NOMO-1 treated with DMSO at 0.1 percent for 48 hours (cell line): Measurements from ENCODE around the gene ANO6.
"Not testable (repeated sequence)": the region's sequence is repeated elsewhere in the genome, so short reads cannot be mapped to it uniquely, and the experiment has no call there.

ENCODE experiments used
- DNase-seq: peaks from one replicate; lab custom pipeline; 2025; ENCODE audit not compliant: unreplicated experiment; lab: John Stamatoyannopoulos, UW

The ANO6 gene

DNA sequence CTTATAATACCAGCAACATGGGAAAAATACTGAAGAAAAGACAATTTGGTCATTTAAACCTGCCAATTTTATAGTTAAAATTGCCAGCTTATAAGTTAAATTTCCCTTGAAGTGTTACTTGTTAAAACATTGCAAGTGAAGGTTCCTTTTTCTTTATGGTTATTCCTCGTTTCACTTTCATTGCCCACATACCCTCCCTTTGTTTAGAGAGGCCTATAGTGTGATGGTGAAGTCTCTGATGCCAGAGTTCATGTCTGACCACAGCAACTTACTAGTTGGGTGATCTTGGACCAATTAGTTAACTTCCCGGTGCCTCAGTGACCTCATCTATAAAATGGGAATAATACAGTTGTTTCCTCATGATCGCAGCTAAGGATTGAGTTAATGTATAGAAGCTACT is 173.5 kb downstream of the ANO6 start:
- peak; percentile 38 for DNase-seq

DNA sequence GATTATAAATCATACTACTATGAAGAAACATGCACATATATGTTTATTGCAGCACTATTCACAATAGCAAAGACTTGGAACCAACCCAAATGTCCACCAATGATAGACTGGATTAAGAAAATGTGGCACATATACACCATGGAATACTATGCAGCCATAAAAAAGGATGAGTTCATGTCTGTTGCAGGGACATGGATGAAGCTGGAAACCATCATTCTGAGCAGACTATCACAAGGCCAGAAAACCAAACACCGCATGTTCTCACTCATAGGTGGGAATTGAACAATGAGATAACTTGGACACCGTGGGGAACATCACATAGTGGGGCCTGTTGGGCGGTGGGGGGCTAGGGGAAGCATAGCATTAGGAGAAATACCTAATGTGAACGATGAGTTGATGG is 181.6 kb downstream of the ANO6 start:
- not testable (repeated sequence) for DNase-seq

DNA sequence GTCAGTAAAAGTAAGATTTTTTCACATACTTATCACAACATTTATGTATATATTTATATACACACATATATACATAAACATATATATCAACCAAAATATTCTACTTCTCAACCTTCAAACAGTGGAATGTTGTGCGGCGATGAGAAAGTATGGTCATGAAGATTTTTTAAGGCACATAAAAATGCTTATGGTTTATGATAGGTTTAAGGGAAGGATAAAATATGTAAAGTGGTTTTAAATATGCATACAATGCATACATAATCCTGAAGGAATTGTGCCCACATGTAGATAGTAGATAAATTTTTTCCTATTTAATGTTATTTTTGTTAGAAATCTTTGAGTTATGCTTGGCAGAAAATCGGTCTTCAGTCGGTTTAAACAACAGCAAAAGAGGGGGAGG is 182.7 kb downstream of the ANO6 start:
- no peak for DNase-seq

DNA sequence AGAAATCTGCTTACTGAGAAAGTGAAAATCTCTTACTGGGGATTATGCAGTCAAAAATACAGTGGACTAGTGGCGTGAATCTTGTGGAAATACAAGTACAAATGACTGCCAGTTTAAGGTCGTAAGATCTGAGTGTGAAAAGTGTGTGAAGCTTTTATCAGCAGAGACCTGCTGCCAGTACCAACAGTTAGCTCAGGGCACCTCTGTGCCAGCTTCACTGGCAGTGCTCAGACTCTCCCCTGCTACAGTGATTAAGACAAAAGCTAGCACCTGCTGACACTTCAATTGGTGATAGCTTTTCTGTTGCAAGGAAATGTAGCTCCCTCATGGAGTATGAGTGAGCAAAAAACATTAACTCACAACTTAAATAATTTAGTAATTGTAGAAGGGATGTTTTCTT is 185.1 kb downstream of the ANO6 start:
- no peak for DNase-seq

DNA sequence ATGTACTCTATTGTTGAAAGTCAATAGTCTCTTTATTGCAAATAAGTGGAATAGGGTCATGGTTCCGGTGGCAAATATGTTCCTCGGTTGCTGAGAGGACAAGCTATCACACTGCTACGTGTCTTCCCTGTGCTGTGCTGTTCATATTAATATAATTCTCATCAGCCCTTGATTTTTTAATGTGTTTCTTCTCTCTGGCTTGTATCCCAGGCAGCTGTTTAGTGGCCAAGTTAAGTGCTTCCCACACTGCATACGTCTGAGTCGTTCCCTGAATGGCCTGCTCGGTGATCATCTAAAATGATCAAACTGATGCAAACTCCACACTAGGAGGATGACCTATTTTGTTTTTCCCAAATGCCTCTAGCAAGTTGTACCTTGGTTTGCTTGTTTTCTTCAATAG is 186.4 kb downstream of the ANO6 start:
- DNase-seq: no peak

DNA sequence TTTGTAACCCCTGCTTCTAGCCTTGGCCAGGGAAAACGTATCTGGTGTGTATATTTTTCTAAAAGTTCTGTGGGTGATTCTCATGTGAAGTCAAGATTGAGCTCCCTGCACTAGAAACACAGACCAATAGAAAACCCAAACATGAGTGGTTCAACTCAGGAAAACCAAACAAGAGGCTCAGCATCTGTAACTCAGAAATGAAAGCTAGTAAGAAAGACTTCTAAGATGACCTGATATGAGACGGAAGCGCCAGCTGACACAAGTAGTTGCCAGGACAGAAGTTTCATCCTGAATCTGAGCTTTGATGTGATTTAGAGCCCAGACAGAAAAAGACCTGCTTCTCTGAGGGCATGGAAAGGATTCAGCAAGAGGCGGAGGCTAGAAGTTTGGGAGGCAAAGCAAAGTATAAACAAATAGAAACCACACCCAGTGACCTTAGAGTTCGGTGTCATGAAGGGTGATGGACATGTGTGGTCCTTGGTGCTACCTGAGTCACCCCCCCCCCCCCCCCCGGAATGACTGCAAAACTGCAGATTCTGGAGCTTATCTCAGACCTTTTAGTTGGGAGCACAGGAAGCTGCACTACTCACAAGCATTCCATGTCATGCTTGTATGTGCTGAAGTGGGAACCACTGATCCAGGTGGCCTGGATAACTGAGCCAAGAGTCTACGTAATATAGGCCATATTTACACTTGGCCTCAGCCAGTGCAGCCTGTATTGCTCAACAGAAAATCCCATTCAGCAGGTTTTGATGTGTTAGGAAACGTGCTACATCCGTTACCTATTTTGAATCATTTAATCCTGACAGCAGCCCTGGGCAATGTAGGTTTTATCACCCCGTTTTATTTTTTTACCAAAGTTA is 191.3 kb downstream of the ANO6 start:
- no peak for DNase-seq

DNA sequence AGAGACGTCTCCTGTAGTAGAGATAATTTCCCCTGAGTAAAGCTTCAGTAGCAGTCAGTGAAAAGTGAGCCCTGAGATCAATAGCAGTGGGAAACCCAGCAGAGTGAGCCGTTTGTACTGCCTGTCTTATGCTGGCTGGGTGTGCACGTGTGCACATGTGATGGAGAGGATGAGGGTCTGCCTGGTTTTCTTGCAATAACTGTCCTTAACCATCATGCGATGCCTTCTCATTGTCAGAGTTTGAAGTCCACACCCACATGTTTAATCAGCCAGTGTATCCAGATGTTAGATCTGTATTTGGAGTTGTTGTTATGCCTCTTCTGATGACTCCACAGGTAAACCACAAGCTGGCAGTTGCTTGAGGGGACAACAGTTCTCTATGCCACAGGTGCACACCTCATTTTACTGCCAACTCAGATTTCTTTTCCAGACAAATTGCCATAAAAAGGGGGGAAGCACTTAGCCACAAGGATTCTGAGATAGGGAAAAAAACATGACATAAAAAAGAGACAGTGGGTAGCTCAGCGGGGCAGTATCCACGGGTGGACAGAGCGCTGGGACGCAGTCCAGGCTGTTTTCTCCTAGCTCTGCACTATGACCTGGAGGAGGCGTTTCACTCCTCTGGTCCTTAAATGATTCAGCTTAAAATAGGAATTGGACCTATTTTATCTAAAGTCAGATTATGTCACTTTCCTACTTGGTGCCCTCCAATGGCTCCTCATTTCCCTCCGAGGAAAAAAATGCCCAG is 192.3 kb downstream of the ANO6 start:
- no peak for DNase-seq

DNA sequence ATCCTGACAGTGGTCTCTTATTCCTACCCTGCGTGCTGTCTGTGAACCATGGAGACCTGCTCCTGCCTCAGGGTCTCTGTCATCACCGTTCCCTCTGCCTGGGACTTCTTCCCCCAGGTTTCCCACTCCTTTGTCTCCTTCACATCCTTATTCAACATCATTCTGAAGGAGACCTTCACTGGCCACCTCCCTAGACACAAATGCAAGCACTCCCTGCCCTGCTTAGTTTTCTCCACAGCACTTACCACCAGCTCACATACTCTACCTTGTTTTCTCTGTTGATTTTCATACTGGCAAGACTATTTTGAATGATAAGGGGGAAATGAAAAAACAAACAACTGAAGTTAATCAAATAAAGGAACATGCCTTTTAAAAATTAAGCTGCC is 192.8 kb downstream of the ANO6 start:
- no peak for DNase-seq

DNA sequence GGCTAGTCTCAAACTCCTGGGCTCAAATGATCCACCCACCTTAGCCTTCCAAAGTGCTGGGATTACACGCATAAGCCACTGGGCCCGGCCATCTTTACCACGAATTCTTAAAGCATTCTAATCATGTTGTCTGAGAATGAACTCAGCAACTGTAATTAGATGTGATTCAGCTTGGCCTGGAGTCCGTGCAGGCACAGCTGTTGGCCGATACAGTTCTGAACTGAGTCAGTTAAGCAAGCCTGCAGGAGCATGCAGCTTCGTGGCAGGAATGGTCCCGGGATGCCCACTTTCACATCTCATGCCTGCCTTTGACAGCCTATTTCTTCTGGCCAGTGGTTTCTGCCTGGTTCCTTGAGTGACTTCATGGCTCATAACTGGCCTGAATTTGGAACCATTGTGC is 194.1 kb downstream of the ANO6 start:
- DNase-seq: no peak

DNA sequence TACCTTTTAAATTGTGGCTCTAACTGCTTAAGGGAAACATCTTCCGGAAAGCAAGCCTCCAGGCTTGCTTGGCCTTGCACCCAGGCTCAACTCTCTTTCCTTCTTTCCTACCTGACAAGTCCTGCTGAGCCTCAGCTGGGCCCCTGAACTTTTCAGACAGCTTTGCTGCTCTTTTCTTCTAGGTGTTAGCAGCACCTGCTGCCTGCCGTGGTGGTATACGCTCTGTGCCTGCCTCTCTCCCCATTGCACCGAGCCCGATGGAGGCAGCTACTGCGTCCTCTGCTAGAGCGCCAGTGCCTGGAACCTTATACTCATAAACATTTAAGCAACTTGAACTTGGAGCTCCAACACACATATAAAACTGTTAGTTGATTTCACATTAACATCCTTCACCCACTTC is 195.7 kb downstream of the ANO6 start:
- DNase-seq: no peak

DNA sequence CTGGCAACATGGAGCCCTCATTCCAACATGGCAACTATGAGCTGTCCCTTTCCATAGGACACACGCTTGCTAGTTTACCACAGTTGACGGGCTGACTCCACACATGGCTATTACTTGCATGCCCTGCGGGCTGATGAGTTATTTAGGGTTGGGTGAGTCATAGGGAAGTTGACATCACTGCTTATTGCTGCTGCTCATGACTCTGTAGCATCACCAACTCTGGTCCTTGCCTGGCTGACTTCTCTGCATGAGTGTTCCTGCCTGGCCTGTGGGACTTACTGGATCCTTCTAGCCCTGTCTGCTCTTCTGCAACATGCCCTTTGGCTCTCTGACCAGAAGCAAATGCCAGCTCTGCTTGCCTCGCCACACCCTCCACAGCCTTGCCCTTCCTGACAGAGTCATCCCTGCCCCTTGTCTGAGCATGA is 199.5 kb downstream of the ANO6 start:
- DNase-seq: peak; percentile 81

DNA sequence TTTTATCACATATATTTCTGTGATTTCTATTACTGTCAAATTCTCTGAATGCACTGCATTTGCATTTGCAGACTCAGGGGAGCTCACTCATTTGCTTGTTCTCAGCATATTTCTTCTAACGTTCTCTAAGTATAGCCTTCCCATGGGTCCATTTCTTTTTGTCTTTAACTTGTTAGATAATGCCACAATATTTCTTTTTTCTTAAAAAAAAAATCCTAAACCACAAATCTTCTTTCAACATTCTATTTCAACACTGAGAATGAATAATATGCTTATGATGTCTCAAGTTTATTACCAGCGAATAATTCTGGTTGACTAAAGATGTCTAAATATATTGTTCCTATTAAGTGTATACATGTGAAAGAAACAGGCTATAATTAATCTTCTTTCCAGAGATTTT is 200.2 kb downstream of the ANO6 start:
- DNase-seq: no peak

DNA sequence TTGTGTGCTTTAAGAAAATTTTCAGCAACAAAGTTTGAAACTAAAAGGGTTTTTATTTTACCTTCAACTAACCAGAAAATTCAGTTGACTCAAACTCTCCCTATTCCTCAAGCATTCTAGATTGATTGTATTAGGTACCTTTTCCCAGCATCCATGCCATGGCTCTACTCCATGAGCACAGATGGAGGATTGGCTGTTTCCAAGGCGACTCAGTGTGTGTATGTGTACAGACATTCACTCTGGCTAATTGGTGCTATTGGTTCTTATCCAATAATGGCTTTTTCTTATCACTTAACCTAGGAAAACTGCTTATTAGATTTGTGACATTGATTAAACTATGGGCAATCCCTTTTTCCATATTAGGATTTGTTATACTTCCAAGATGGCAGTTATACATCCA is 202.6 kb downstream of the ANO6 start:
- no peak for DNase-seq

DNA sequence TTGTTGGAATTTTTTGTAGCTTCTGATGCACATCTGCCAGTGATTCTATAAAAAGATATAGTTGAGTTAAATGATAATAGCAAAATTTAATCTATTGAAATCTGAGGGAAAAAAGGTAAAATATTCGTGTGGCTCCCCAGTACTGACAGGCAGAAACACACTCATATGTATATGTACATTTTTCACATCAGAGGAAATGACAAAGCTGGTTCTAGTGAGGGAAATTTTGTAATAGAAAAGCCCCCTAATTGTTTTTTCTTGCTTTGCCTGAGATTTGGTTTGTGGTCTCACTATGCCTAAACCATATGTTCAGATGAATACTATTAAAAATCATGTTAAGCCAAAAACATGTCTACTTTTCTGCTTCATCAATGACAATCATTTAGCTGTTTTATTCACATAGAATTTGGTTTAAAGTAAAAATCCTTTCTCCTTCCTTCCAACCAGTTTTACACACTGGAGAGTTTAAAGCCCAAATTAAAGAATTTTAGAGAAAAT is 203.5 kb downstream of the ANO6 start:
- DNase-seq: no peak

DNA sequence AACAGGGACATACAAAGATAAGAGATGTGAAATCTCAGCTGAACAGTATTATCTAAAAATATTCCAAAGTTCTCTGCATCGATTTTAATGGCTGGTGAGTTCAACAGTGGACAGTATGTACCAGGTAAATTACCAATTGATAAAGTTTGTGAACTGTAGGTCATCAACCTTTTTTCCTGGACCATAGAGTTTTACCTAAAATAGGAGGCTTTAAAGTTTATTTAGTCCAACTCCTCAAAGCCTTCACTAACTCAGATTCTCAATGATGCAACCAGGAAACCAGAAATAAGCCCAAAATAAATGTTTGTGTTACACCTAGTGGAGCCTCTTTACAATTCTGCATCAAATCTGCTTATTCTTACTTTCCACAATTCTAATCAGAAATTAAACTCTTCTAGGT is 205.8 kb downstream of the ANO6 start:
- no peak for DNase-seq

DNA sequence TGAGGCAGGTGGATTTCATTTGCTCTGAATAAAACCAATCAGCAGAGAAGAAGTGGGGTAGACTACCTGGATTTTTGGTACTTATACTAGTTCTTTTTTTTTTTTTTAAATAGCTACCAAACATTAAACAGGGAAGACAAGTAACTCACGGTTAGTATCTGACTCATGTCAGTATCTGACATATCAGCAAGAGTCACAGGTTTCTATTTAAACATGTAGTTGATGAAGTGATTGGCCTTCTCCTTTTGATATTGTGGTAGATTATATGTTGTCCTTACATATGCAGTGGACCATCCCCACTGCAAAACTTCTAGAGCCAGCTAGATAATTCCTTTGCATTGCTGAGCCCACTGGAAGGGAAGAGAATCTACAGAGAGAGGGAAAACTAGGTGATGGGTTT is 208.0 kb downstream of the ANO6 start:
- no peak for DNase-seq

DNA sequence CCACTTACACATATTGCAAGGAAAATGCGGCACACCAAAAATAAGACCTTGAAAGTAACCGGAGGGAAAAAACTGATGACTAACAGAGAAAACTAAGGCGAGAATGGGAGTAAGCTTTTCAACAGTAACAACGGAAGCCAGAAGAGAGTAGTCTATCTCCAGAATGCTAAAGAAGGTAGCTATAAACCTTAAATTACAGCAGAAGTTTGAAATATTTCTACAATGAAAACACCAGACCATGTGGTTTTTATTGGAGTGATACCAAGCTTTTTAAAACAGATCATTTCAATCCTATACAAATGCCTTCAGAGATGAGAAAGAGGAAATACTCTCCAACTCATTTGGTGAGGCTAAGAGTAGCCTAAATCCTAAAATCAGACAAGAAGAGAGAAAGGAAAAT is 209.5 kb downstream of the ANO6 start:
- DNase-seq: no peak

DNA sequence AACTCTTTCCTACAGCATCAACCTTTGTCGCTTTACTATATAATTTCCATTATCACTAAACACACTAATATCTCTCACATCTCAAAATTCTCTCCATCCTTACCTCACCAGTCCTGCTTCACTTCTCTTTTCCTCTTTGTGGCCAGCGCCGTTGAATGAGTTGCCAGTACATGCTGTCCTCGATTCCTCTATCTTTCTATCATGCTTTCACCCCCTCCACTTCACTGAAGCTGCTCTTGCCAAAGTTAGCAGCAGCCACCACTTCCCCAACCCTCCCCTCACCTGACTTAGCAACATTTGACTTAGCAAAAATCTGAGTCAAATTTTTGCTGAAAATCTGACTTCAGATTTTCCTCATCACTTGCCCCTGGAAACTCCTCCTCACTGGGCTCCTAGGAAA is 210.4 kb downstream of the ANO6 start:
- no peak for DNase-seq

DNA sequence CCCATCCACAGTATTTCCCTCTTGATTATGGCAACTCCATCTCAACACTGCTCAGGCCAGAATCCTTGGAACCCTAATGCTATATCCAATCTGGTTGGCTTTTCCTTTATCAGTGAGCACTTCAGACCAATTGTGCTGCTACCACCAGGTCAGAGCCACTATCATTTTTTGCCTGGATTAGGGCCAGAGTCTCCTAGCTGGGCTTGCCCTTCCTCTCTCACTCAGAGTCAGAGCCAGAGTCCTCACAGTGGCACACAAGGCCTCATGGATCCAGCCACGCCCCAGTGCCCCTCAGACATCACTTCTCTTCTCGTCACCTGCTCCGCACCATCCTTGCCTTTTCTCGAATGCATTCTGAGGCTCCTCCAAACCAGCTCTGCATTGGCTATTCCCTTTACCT is 211.1 kb downstream of the ANO6 start:
- DNase-seq: no peak

DNA sequence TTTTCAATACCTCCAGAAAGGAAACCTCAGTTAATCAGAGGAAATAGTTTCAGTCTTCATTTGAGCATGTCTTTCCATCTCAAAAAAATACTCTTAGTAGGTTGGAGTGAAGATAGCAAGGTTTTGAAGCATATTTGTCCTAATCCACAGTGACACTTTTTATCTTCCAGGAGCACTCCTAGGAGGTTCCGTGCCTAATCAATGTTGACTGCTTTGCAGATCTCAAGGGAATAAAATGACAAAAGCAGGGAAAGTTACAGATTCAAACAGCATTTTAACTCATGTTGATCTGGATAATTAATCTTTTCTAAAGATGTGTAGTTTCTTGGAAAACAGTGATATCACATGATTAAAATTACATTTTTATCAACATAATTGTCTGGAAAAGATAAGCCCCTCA is 213.9 kb downstream of the ANO6 start:
- no peak for DNase-seq

DNA sequence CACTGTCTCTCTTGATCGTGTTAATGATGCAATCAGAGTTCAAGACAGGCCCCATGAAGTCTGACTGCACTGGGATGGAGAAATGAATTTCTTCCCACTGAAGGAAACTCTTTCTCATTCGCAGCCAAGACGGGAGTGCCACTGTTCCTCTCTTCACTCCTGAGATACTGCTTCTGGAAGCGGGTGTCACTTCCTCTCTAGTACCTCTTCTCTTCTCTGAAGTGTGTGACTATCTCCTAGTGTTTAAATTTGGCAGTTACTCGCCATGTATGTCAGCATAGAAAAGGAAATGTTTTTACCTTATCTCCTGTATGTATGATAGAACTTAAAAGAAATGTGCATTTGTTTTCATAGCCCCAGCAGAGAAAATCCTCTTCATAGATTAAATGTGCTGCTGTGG is 215.2 kb downstream of the ANO6 start:
- no peak for DNase-seq

DNA sequence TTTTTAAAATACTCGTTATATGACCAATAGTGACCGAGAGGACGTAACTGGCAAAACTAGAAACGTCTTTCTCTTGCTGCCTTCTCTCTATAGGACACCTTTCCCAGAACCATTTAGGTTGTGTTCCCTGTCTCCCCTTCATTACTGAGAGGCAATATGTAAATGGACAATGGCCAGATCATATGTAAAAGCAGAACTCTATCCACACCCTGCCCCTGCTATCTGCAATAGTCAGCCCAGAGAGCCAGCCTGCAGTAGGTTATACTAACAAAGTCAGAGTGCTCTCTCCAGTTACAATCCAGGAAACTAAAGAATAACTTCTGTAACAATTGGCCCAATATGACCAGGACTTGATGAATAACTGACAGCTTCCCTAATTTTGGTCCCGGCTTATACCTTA is 216.8 kb downstream of the ANO6 start:
- DNase-seq: no peak
